Mononuclear cell (primary cell): ENCODE measurements around the gene SRP72. TPM values are rescaled to one million over a fixed set of nuclear protein-coding genes. Genes with fewer than 3 reads are reported as not detected.
"Not testable (repeated sequence)": the region's sequence is repeated elsewhere in the genome, so short reads cannot be mapped to it uniquely, and the experiment has no call there.

Experiments used
- H3K27me3 ChIP-seq: 2 replicates; pipeline ENCODE4 v1.6.0; 2011; ENCODE audit warnings: low read length, control low read depth; ENCODE audit not compliant: insufficient read depth
- H3K4me1 ChIP-seq: 2 replicates; pipeline ENCODE4 v1.5.1; 2011; ENCODE audit warnings: mild to moderate bottlenecking, low read length, control low read depth; ENCODE audit not compliant: insufficient read depth
- H3K4me3 ChIP-seq: 2 replicates; pipeline ENCODE4 v1.5.1; 2011; ENCODE audit warnings: mild to moderate bottlenecking, low read length, moderate library complexity
- H3K9me3 ChIP-seq: 2 replicates; pipeline ENCODE4 v1.5.1; 2011; ENCODE audit warnings: low read depth, mild to moderate bottlenecking, control low read depth, low read length
- total RNA-seq: library from RNA; depleted of rRNA; stranded (reverse); fragments of >200 nt; gene quantifications from one replicate; pipeline ENCODE4 v1.2.3, GENCODE V29; 2012

The SRP72 gene
- total RNA-seq, 1 donor, result 104 TPM

GRCh38 chr4:56448301-56448700, 19.1 kb upstream of the SRP72 start:
- Histone ChIP-seq H3K4me1 (no peaks in the 10 kb centered on the region), H3K27me3 (no peaks in the 10 kb centered on the region), H3K4me3 (no peak overlapping the region), H3K9me3 (no peaks in the 10 kb centered on the region)

DNA sequence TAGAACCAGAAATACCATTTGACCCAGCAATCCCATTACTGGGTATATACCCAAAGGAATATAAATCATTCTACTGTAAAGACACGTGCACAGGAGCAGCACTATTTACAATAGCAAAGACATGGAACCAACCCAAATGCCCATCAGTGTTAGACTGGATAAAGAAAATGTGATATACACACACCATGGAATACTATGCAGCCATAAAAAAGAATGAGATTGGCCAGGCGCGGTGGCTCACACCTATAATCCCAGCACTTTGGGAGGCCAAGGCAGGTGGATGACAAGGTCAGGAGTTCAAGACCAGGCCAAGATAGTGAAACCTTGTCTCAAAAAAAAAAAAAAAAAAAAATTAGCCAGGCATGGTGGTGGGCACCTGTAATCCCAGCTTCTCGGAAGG, 17.9 kb upstream of the SRP72 start:
- H3K9me3 ChIP-seq, H3K4me3 ChIP-seq, H3K27me3 ChIP-seq, H3K4me1 ChIP-seq: not testable (repeated sequence)

DNA sequence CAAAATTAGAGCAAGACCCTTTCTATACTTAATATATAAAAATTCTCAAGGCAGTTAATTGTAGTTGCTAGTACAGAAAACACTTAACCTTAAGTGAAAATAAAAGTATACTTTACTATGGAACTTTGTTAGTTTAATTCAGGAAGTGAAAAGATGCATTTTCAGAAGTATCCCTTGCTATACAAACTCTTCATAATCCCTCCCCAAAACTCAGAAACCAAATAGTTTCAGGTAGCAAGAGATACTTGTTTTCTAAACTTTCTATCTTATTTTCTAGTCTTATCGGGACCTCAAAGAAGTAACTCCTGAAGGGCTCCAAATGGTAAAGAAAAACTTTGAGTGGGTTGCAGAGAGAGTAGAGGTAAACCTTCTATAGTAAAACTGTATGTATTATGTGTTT, 17.1 kb upstream of the SRP72 start:
- no peaks in the 10 kb centered on the region for H3K27me3 ChIP-seq

DNA sequence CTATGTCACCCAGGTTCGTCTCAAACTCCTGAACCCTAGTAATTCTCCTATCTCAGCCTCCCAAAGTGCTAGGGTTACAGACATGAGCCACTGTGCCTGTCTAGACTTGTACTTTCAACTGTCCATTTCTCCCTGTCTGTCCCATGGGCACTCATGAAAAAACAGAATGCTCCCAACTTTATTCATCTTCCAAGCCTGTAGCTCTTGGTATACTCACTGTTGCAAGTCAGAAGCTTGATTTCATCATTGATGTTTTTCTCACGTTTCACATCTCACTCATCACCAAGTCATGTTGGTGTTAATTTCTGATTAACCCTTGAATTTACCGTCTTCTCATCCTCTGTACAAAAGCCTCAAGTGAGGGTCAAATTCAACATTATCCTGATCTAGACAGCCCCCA, 7.3 kb upstream of the SRP72 start:
- Histone ChIP-seq H3K4me1 (peaks cover under 1% of the 10 kb centered on the region), H3K4me3 (no peak overlapping the region), H3K27me3 (no peaks in the 10 kb centered on the region), H3K9me3 (no peaks in the 10 kb centered on the region)

More for the DNA sequence above, 17.1 kb upstream of the SRP72 start:
- Histone ChIP-seq H3K4me3 (no peak overlapping the region), H3K9me3 (no peaks in the 10 kb centered on the region), H3K4me1 (no peaks in the 10 kb centered on the region)

- no peak overlapping the region for H3K4me3 ChIP-seq
- peaks cover 18% of the 10 kb centered on the region for H3K4me1 ChIP-seq
- H3K9me3 ChIP-seq, result no peaks in the 10 kb centered on the region
- H3K27me3 ChIP-seq, result no peaks in the 10 kb centered on the region
Measured at GRCh38 chr4:56462157-56462556, 5.3 kb upstream of the SRP72 start.

GRCh38 chr4:56463711-56464110, 3.7 kb upstream of the SRP72 start:
- Histone ChIP-seq H3K27me3 (no peaks in the 10 kb centered on the region), H3K4me3 (no peak overlapping the region), H3K9me3 (no peaks in the 10 kb centered on the region), H3K4me1 (peaks cover 26% of the 10 kb centered on the region)

DNA sequence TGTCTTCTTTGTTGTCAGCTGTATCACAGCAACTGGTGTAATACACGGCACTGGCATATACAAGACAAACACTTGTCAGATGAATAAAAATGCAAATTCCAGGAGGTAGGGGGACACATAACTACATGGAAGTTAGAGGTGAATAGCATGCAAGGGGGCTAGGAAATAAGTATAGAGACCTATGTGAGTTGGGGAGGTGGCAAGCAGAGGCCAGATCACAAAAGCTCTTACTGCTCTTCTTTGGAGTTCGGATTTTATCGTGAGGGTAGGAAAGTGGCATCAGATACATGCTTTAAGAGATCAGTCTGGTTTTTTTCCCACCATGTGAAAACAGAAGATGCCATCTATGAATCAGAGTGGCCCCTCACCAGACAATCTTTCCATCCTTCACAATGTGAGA, 2.8 kb upstream of the SRP72 start:
- Histone ChIP-seq H3K9me3 (no peaks in the 10 kb centered on the region), H3K4me1 (peaks cover 34% of the 10 kb centered on the region), H3K4me3 (no peak overlapping the region), H3K27me3 (no peaks in the 10 kb centered on the region)

- H3K4me3 ChIP-seq, result no peak overlapping the region
- no peaks in the 10 kb centered on the region for H3K27me3 ChIP-seq
- H3K4me1 ChIP-seq, result peaks cover 34% of the 10 kb centered on the region
- H3K9me3 ChIP-seq, result no peaks in the 10 kb centered on the region
Measured at GRCh38 chr4:56465599-56466295, 1.7 kb upstream of the SRP72 start.

DNA sequence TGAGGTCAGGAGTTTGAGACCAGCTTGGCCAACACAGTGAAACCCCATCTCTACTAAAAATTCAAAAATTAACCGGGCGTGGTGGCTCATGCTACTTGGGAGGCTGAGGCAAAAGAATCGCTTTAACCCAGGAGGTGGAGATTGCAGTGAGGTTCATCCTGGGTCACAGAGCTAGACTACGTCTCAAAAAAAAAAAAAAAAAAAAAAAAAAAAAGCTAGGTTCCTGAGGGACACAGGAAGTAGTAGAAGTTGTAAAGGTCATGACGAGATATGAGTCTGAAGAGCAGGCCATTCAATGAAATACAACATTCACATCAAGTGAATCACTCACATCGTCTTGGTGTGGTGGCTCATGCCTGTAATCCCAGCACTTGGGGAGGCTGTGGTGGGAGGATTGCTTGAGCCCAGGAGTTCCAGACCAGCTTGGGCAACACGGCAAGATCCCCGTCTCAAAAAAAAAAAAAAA, 1.1 kb upstream of the SRP72 start:
- Histone ChIP-seq H3K4me1 (peaks cover 34% of the 10 kb centered on the region), H3K4me3 (peak overlapping the region; percentile 94)
- H3K27me3 ChIP-seq, H3K9me3 ChIP-seq: not testable (repeated sequence)

- Histone ChIP-seq H3K4me3 (peak overlapping the region; percentile 94), H3K27me3 (no peaks in the 10 kb centered on the region), H3K4me1 (peaks cover 34% of the 10 kb centered on the region), H3K9me3 (no peaks in the 10 kb centered on the region)
Measured at GRCh38 chr4:56466910-56467283, 520 bp upstream of the SRP72 start.

DNA sequence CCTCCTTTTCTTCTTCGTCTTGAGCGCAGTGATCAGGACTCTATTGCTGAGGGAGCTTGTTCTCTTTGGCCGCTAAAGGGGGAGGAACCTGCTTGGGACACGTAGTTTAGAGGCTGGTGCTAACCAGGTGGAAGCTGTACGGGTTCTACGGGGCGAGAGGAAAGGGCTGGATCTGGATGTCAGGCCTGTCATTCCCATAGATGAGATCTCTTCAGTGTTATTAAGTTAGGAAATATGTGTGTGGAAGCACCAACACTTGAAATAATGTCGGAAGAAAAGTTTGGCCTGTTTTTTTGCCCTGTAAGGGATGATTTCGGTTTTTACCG, 643 bp downstream of the SRP72 start:
- Histone ChIP-seq H3K27me3 (no peaks in the 10 kb centered on the region), H3K4me3 (peak overlapping the region; percentile 94), H3K4me1 (peaks cover 34% of the 10 kb centered on the region)

DNA sequence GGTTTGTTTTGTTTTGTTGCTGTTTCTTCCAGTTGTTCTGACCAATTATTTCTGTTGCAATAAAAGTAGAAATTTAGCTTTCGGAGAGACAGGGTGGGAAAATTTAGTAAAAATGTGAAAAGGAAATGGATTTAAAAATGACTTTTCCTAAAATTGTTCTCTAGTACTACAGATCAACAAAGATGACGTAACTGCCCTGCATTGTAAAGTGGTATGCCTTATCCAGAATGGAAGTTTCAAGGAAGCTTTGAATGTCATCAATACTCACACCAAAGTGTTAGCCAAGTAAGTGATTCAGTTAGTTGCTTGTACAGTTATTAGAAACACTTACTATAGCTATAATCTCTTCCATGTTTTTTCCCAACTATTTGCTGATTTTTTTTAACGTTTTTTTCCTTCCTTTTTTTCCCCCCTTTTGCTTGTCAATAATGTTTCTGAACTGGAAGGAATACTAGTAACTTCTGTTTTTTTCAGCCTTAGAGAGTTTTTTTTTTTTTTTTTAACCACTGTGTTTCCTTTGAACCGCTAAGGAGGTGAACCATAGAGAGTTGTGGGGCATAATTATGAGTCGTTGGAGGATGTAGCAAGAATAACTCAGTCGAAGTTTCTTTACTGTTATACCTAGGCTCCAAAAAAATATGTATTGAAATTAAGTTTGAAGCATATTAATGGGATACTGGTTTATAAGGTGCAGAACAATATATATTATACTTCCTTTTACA, 2.2 kb downstream of the SRP72 start:
- H3K9me3 ChIP-seq, result no peaks in the 10 kb centered on the region
- no peaks in the 10 kb centered on the region for H3K27me3 ChIP-seq
- no peak overlapping the region for H3K4me3 ChIP-seq
- peaks cover 34% of the 10 kb centered on the region for H3K4me1 ChIP-seq

More for the DNA sequence above, 643 bp downstream of the SRP72 start:
- H3K9me3 ChIP-seq, result no peaks in the 10 kb centered on the region

GRCh38 chr4:56475917-56476316, 8.5 kb downstream of the SRP72 start:
- no peaks in the 10 kb centered on the region for H3K27me3 ChIP-seq
- H3K4me3 ChIP-seq, result no peak overlapping the region
- no peaks in the 10 kb centered on the region for H3K4me1 ChIP-seq
- H3K9me3 ChIP-seq, result no peaks in the 10 kb centered on the region

GRCh38 chr4:56477192-56477702, 9.8 kb downstream of the SRP72 start:
- Histone ChIP-seq H3K9me3 (no peaks in the 10 kb centered on the region), H3K4me1 (no peaks in the 10 kb centered on the region), H3K27me3 (no peaks in the 10 kb centered on the region), H3K4me3 (no peak overlapping the region)

DNA sequence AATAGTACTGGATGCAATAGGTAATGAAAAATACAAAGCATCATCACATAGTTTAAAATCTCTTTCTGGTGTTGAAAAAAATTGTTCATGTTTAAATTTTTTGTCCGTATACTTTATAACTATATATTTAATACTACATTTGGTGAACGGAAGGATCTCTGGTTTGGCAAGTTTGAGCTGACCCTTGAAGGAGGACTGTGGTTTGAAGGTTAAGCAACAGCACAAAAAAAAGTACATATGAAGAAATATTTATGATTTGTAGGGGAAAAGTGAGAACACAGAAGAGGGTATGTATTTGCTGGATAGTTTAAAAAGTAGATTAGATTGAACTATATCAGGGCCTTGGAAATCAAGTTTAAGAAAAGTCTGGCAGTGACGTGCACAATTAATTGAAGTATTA, 13.3 kb downstream of the SRP72 start:
- no peaks in the 10 kb centered on the region for H3K4me1 ChIP-seq
- no peak overlapping the region for H3K4me3 ChIP-seq
- H3K27me3 ChIP-seq, result no peaks in the 10 kb centered on the region
- H3K9me3 ChIP-seq, result no peaks in the 10 kb centered on the region

DNA sequence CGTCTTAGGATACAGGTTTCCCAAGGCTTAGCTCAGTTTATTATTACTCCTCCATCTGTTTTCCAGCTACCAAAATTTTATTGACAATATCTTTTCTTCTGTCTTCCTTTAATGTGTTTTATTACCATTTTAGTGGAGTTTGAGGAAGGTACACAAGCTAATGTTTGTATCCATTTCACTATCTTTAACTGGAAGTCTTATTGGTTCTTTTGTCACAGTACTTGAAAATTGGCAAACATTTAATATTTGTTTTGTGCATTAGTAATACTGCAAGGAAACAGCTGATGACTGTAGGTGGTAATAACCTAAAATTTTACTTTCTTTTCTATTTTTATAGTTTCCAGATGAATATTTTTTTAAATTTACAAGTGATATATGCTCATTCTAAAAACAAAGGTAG, 28.8 kb downstream of the SRP72 start:
- Histone ChIP-seq H3K9me3 (no peaks in the 10 kb centered on the region), H3K4me1 (no peaks in the 10 kb centered on the region), H3K27me3 (no peaks in the 10 kb centered on the region)

More for the DNA sequence above, 28.8 kb downstream of the SRP72 start:
- no peak overlapping the region for H3K4me3 ChIP-seq
